GM12878 (cell line): Measurements from ENCODE around the gene WDR75. TPM values are rescaled to one million over a fixed set of nuclear protein-coding genes. Genes with fewer than 3 reads are reported as not detected.

Experiments
- ATAC-seq: fragments of 200-7000 bp; cut with Tn5 transposase; 3 replicates; pipeline ENCODE4 v1.9.1; 2020; ENCODE audit warnings: mild to moderate bottlenecking, moderate library complexity
- BruUV-seq: library from RNA; stranded (reverse); fragments of 400-500 nt; replicated peaks from 2 replicates; lab custom pipeline; 2021; lab: Mats Ljungman, UMichigan
- CTCF ChIA-PET: fragments of 300-600 bp; sonication (Branson Sonifier 250); formaldehyde crosslinking; extraction: SDS; loops from one replicate; lab custom pipeline; 2021; ENCODE audit warnings: inconsistent platforms; lab: Yijun Ruan, JAX
- POLR2A ChIA-PET: fragments of 350-600 bp; formaldehyde crosslinking; extraction: SDS; loops from one replicate; lab custom pipeline; 2021; ENCODE audit warnings: inconsistent platforms; lab: Charles Lee
- RAD21 ChIA-PET: fragments of 300-600 bp; sonication (Branson Sonifier 250); formaldehyde crosslinking; loops from one replicate; lab custom pipeline; 2023; ENCODE audit warnings: antibody characterized with exemption; ENCODE audit not compliant: unreplicated experiment; lab: Charles Lee
- SMC1A ChIA-PET: fragments of 300-600 bp; sonication (Branson Sonifier 250); formaldehyde crosslinking; loops from one replicate; lab custom pipeline; 2023; ENCODE audit not compliant: unreplicated experiment, uncharacterized antibody; lab: Charles Lee
- DNase-seq: peaks from one replicate; pipeline ENCODE4 v3.0.0-alpha.2; 2011; ENCODE audit warnings: low read depth, low spot score
- FAIRE-seq: peaks from 3 replicates; lab custom pipeline; 2011; peaks lifted over from hg19 to GRCh38; lab: Jason Lieb, UNC
- H2AFZ ChIP-seq: 2 replicates; pipeline ENCODE4 v1.6.0; 2011; ENCODE audit warnings: low read depth, low read length, control low read depth; ENCODE audit not compliant: control insufficient read depth
- H3K27ac ChIP-seq: 2 replicates; pipeline ENCODE4 v1.5.1; 2011; ENCODE audit warnings: control low read depth; ENCODE audit not compliant: control insufficient read depth, insufficient read depth
- H3K27me3 ChIP-seq, 2 experiments: replicated peaks in 1 of 2; 2 replicates each; pipeline versions ENCODE4 v1.6.0 to v1.6.1; 2011; ENCODE audit warnings: low read length in 1 of 2; ENCODE audit not compliant: control insufficient read depth in 2 of 2, insufficient read depth in 2 of 2
- H3K36me3 ChIP-seq, 2 experiments: 2 replicates each; pipeline ENCODE4 v1.5.1; 2011; ENCODE audit warnings: low read length in 1 of 2; ENCODE audit not compliant: control insufficient read depth in 2 of 2, insufficient read depth in 2 of 2
- H3K4me1 ChIP-seq: 2 replicates; pipeline ENCODE4 v1.6.1; 2011; ENCODE audit warnings: mild to moderate bottlenecking, low read length, moderate library complexity, mixed read lengths; ENCODE audit not compliant: control insufficient read depth, insufficient read depth
- H3K4me2 ChIP-seq: 2 replicates; pipeline ENCODE4 v1.6.0; 2011; ENCODE audit warnings: control low read depth; ENCODE audit not compliant: control insufficient read depth, insufficient read depth
- H3K4me3 ChIP-seq: fragments of 200-600 bp; sonication (generic); 2 replicates; pipeline ENCODE4 v1.5.1; 2016
- H3K79me2 ChIP-seq: 2 replicates; pipeline ENCODE4 v1.6.0; 2011; ENCODE audit warnings: low read length; ENCODE audit not compliant: control insufficient read depth, insufficient read depth
- H3K9ac ChIP-seq: 2 replicates; pipeline ENCODE4 v1.8.0; 2011; ENCODE audit warnings: low read length, control low read depth, mixed read lengths; ENCODE audit not compliant: control insufficient read depth, insufficient read depth
- H3K9me3 ChIP-seq: replicated peaks from 3 replicates; pipeline ENCODE4 v1.5.1; 2011; ENCODE audit warnings: mild to moderate bottlenecking, low read length; ENCODE audit not compliant: control insufficient read depth, insufficient read depth
- H4K20me1 ChIP-seq: 2 replicates; pipeline ENCODE4 v1.6.0; 2011; ENCODE audit not compliant: control insufficient read depth, insufficient read depth
- CHD4 ChIP-seq: fragments of 200-600 bp; sonication (generic); IDR thresholded peaks from 2 replicates; pipeline ENCODE4 v1.6.1; 2016; ENCODE audit warnings: mild to moderate bottlenecking
- FOS ChIP-seq: IDR thresholded peaks from 3 replicates; pipeline ENCODE4 v1.6.1; 2011; ENCODE audit warnings: borderline replicate concordance; ENCODE audit not compliant: insufficient read length; ENCODE audit errors: extremely low read depth
- GATAD2B ChIP-seq: fragments of 450-650 bp; conservative IDR thresholded peaks from 2 replicates; pipeline ENCODE4 v1.6.1; 2017; ENCODE audit warnings: low read depth, mild to moderate bottlenecking, moderate library complexity
- HDAC2 ChIP-seq: fragments of 200-600 bp; sonication (generic); IDR thresholded peaks from 2 replicates; pipeline ENCODE4 v1.6.1; 2017
- KAT2A ChIP-seq: conservative IDR thresholded peaks from 2 replicates; pipeline ENCODE4 v1.6.1; 2011; ENCODE audit warnings: low read depth, low read length; ENCODE audit not compliant: control insufficient read depth
- MTA2 ChIP-seq: fragments of 450-650 bp; IDR thresholded peaks from 2 replicates; pipeline ENCODE4 v1.6.1; 2016; ENCODE audit warnings: low read depth, mild to moderate bottlenecking, moderate library complexity
- NR2C1 ChIP-seq: fragments of 450-650 bp; IDR thresholded peaks from 2 replicates; pipeline ENCODE4 v1.6.1; 2017; ENCODE audit warnings: antibody characterized with exemption, mild to moderate bottlenecking, moderate library complexity
- NR2C2 ChIP-seq: IDR thresholded peaks from 2 replicates; pipeline ENCODE4 v1.6.1; 2011; ENCODE audit warnings: borderline replicate concordance, low read depth; ENCODE audit not compliant: control insufficient read depth, insufficient read length
- NRF1 ChIP-seq: conservative IDR thresholded peaks from 2 replicates; pipeline ENCODE4 v1.6.1; 2011; ENCODE audit warnings: mild to moderate bottlenecking, low read depth, low read length, improper control_type of control experiment
- RAD51 ChIP-seq: fragments of 450-650 bp; IDR thresholded peaks from 2 replicates; pipeline ENCODE4 v1.6.1; 2016; ENCODE audit warnings: moderate library complexity, mild to moderate bottlenecking, inconsistent platforms
- RCOR1 ChIP-seq: conservative IDR thresholded peaks from 2 replicates; pipeline ENCODE4 v1.6.1; 2012; ENCODE audit warnings: low read depth, low read length, improper control_type of control experiment
- SUZ12 ChIP-seq: fragments of 200-600 bp; sonication (generic); IDR thresholded peaks from one replicate; pipeline ENCODE4 v1.6.1; 2018; ENCODE audit warnings: antibody characterized with exemption, mild to moderate bottlenecking; ENCODE audit not compliant: unreplicated experiment
- TAF1 ChIP-seq: IDR thresholded peaks from 2 replicates; pipeline ENCODE4 v1.6.1; 2011; ENCODE audit warnings: mild to moderate bottlenecking, low read depth, low read length, borderline replicate concordance
- TCF7 ChIP-seq: IDR thresholded peaks from 2 replicates; pipeline ENCODE4 v1.6.1; 2014; ENCODE audit warnings: antibody characterized with exemption, borderline replicate concordance
- ZNF384 ChIP-seq: IDR thresholded peaks from 2 replicates; pipeline ENCODE4 v1.6.1; 2012; ENCODE audit warnings: low read depth, mild to moderate bottlenecking, low read length, improper control_type of control experiment, borderline replicate concordance
- ZNF622 ChIP-seq: fragments of 450-650 bp; IDR thresholded peaks from 2 replicates; pipeline ENCODE4 v1.6.1; 2017; ENCODE audit warnings: mild to moderate bottlenecking, inconsistent platforms
- WGBS: methylation state at CpG from one replicate; pipeline ENCODE4 v1.1.6; 2016; ENCODE audit warnings: low lambda C conversion rate; ENCODE audit not compliant: insufficient replicate concordance, insufficient coverage; ENCODE audit errors: missing lambda C conversion rate; 5-methylcytosine and 5-hydroxymethylcytosine counted together
- in situ Hi-C: fragments of 300-500 bp; cut with MboI; formaldehyde crosslinking; loops from 9 replicates; pipeline ENCODE4 v1.14.3; 2018; ENCODE audit warnings: mixed read lengths
- intact Hi-C: fragments of 100-400 bp; cut with micrococcal nuclease; formaldehyde crosslinking; loops from one replicate; pipeline ENCODE4 v1.14.2; 2022; ENCODE audit not compliant: unreplicated experiment
- polyA plus RNA-seq, 11 experiments: library from polyadenylated mRNA; depleted of rRNA in 4 of 11; unstranded in 6 of 11; stranded (reverse) in 5 of 11; fragments of >200 nt; fragmentation: Nextera tagmentation in 4 of 11; fragmentation: Illumina TruSeq in 1 of 11; extraction: Ambion mirVana in 4 of 11; extraction: Trizol in 1 of 11; gene quantifications; 1 replicate in 1 of 11; 2 replicates in 10 of 11; pipeline versions ENCODE4 v1.2.1 to v1.2.3, GENCODE V29; 2011 to 2016; ENCODE audit warnings: inconsistent platforms in 2 of 11, missing spikeins in 2 of 11, low read depth in 1 of 11
- total RNA-seq, 4 experiments: library from RNA; depleted of rRNA in 3 of 4; stranded (reverse); fragments of >200 nt in 3 of 4; fragmentation: Illumina TruSeq in 1 of 4; extraction: Trizol in 1 of 4; gene quantifications; 2 replicates each; pipeline versions ENCODE4 v1.2.1 to v1.2.3, GENCODE V29; 2013 to 2021
- TF ChIP-seq, protein P1 (sequence below): fragments of 450-650 bp; IDR thresholded peaks from 2 replicates; pipeline ENCODE4 v1.6.1; 2016; ENCODE audit warnings: mild to moderate bottlenecking

WDR75 gene
- total and polyA plus RNA-seq, 10 of the 15 experiments (the other 5 are each of a cell fraction or from before 2014, with no cell fraction given) = 53.1 to 98.5 (median 71.5) TPM

DNA sequence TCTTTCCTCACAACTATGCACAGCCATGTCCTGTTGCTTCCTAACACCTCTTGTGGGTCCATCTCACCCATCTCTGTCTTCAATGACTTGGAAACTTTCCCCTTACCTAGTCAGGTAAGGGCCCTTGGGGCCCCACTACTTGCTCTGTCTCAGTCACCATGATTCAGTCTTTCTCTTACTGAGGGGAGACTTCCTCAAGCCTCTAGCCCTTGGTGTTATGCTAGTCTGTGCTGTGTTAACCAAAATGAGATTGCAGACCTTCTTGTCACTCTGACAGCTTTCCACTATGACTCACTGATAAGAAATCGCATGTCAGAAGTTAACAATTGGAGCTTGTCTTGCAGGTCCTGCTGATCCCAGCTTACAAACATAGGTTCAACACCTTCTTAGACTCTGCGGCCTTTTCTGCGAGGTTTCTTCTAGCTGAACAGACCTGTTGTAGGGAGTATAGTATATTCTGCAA is 65.3 kb downstream of the WDR75 start:
- Histone ChIP-seq H3K27ac (no peak overlapping the region), H2AFZ (no peak overlapping the region), H4K20me1 (no peaks in the 10 kb centered on the region), H3K36me3 (no peaks in the 10 kb centered on the region), H3K9me3 (no peaks in the 10 kb centered on the region), H3K79me2 (no peaks in the 10 kb centered on the region), H3K9ac (no peak overlapping the region), H3K4me1 (no peaks in the 10 kb centered on the region), H3K4me2 (no peak overlapping the region), H3K4me3 (no peak overlapping the region), H3K27me3 (no peaks in the 10 kb centered on the region; a peak in 1 of 4 replicates)
- intact Hi-C loops = no loop called here
- ChIA-PET CTCF (no interaction called here), SMC1A (interaction anchor here (0.6 kb wide), 2 partner anchors 12 to 21 kb away, joined by 3 read pairs; no protein-coding TSS in a partner anchor), RAD21 (no interaction called here), POLR2A (no interaction called here)
- WGBS = 71% methylated on average over 3 of the region's 3 CpGs
- peak; percentile 61 for ATAC-seq
- FAIRE-seq = no peak
- no peak for DNase-seq
- in situ Hi-C loops = no loop called here
- TF ChIP-seq FOS (no peak), CHD4 (no peak), TCF7 (no peak)
- TF ChIP-seq, all 136 proteins: peak for 0
- BruUV-seq = no TSS peak

DNA sequence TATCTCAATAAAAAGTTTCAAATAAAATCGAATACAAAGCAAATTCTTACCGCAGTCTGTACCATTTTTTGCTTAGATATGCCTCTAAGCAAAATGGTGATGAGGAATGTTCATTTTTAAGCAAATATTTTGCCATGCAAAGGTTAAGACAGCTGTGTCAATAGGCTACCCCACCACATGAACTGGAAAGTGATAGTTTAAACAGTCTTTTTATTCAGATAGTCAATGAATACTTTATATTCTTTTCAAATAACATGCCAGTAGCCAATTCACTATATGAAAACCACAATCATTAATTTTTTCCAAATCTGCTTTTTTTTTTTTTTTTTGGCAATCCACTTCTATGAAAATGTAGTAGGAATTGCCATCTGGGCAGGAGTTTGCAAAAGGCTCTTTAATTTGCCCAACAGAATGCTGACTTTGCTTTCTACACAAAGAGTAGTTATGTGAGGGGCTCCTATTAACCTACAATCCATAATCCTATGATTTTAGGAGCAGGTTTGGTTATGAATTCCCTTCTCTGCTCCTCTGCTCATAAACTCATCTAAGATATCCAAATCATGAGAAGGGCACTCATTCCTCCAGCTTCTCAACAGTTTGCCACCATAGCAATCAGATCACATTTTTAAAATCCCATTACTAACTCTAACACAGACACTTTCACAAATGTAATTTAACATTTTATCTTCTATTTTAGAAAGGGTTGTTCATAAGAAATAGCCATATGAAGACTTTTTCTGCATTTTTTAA is 70.1 kb downstream of the WDR75 start:
- H3K79me2 ChIP-seq = no peaks in the 10 kb centered on the region
- BruUV-seq = no TSS peak
- H3K9ac ChIP-seq = no peak overlapping the region
- no peaks in the 10 kb centered on the region for H3K4me1 ChIP-seq
- WGBS = 0% methylated on average over 2 of the region's 2 CpGs
- SMC1A ChIA-PET = no interaction called here
- H3K9me3 ChIP-seq = no peaks in the 10 kb centered on the region
- in situ Hi-C loops (no loop called here), intact Hi-C loops (no loop called here)
- CTCF ChIA-PET = no interaction called here
- no peak overlapping the region for H3K4me3 ChIP-seq
- ATAC-seq (no peak), FAIRE-seq (no peak), DNase-seq (no peak)
- H2AFZ ChIP-seq = no peak overlapping the region
- RAD21 ChIA-PET = interaction anchor here (0.7 kb wide), 1 partner anchor 418 kb away, joined by 3 read pairs; no protein-coding TSS in a partner anchor
- no peak overlapping the region for H3K27ac ChIP-seq
- H3K36me3 ChIP-seq = no peaks in the 10 kb centered on the region
- H4K20me1 ChIP-seq = no peaks in the 10 kb centered on the region
- H3K27me3 ChIP-seq = no peaks in the 10 kb centered on the region; a peak in 1 of 4 replicates
- POLR2A ChIA-PET = no interaction called here
- no peak overlapping the region for H3K4me2 ChIP-seq
- TF ChIP-seq NRF1 = no peak
- TF ChIP-seq NR2C2 = no peak
- no peak for TF ChIP-seq NR2C1
- TF ChIP-seq, protein P1, sequence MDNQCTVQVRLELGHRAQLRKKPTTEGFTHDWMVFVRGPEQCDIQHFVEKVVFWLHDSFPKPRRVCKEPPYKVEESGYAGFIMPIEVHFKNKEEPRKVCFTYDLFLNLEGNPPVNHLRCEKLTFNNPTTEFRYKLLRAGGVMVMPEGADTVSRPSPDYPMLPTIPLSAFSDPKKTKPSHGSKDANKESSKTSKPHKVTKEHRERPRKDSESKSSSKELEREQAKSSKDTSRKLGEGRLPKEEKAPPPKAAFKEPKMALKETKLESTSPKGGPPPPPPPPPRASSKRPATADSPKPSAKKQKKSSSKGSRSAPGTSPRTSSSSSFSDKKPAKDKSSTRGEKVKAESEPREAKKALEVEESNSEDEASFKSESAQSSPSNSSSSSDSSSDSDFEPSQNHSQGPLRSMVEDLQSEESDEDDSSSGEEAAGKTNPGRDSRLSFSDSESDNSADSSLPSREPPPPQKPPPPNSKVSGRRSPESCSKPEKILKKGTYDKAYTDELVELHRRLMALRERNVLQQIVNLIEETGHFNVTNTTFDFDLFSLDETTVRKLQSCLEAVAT = no peak
- no peak for TF ChIP-seq MTA2
- TF ChIP-seq RAD51 = no peak
- TF ChIP-seq SUZ12 = no peak
- TF ChIP-seq ZNF622 = no peak
- no peak for TF ChIP-seq HDAC2
- TF ChIP-seq RCOR1 = no peak
- TF ChIP-seq TAF1 = no peak
- TF ChIP-seq GATAD2B = no peak
- TF ChIP-seq KAT2A = no peak
- TF ChIP-seq ZNF384 = no peak
